ENCODE results near the gene NBEA.

NBEA gene

GRCh38 chr13:35479038-35479492, 537.0 kb downstream of the NBEA start:
- H3K4me3 ChIP-seq = peak overlapping the region in 1 of 7 experiments; percentile 5
- peak overlapping the region in 2 of 21 experiments; percentile 69 to 70 for H3K27ac ChIP-seq

GRCh38 chr13:35479706-35480105, 537.6 kb downstream of the NBEA start:
- no peak overlapping the region for H3K4me3 ChIP-seq
- H3K27ac ChIP-seq = peak overlapping the region in 1 of 21 experiments; percentile 69

- no peak overlapping the region for H3K27ac ChIP-seq
- H3K4me3 ChIP-seq = no peak overlapping the region
Measured at GRCh38 chr13:35480346-35480745, 538.3 kb downstream of the NBEA start.

GRCh38 chr13:35481777-35482176, 539.7 kb downstream of the NBEA start:
- Histone ChIP-seq H3K4me3 (no peak overlapping the region), H3K27ac (peak overlapping the region in 1 of 21 experiments; percentile 30)

- Histone ChIP-seq H3K4me3 (no peak overlapping the region), H3K27ac (no peak overlapping the region)
Measured at GRCh38 chr13:35482527-35482926, 540.5 kb downstream of the NBEA start.

GRCh38 chr13:35483761-35484160, 541.7 kb downstream of the NBEA start:
- H3K4me3 ChIP-seq = no peak overlapping the region
- no peak overlapping the region for H3K27ac ChIP-seq

GRCh38 chr13:35484384-35484783, 542.3 kb downstream of the NBEA start:
- Histone ChIP-seq H3K27ac (no peak overlapping the region), H3K4me3 (no peak overlapping the region)

GRCh38 chr13:35485424-35485823, 543.4 kb downstream of the NBEA start:
- H3K4me3 ChIP-seq = no peak overlapping the region
- H3K27ac ChIP-seq = no peak overlapping the region

GRCh38 chr13:35489050-35489449, 547.0 kb downstream of the NBEA start:
- Histone ChIP-seq H3K27ac (no peak overlapping the region), H3K4me3 (no peak overlapping the region)

GRCh38 chr13:35496006-35496405, 553.9 kb downstream of the NBEA start:
- Histone ChIP-seq H3K4me3 (no peak overlapping the region), H3K27ac (no peak overlapping the region)

GRCh38 chr13:35496761-35497386, 554.8 kb downstream of the NBEA start:
- Histone ChIP-seq H3K4me3 (no peak overlapping the region), H3K27ac (no peak overlapping the region)

- Histone ChIP-seq H3K4me3 (no peak overlapping the region), H3K27ac (no peak overlapping the region)
Measured at GRCh38 chr13:35498231-35498630, 556.2 kb downstream of the NBEA start.

GRCh38 chr13:35499196-35499662, 557.2 kb downstream of the NBEA start:
- H3K4me3 ChIP-seq = no peak overlapping the region

GRCh38 chr13:35499676-35500075, 557.6 kb downstream of the NBEA start:
- no peak overlapping the region for H3K27ac ChIP-seq
- H3K4me3 ChIP-seq = no peak overlapping the region

More at GRCh38 chr13:35499196-35499662, 557.2 kb downstream of the NBEA start:
- no peak overlapping the region for H3K27ac ChIP-seq

GRCh38 chr13:35500144-35500543, 558.1 kb downstream of the NBEA start:
- no peak overlapping the region for H3K27ac ChIP-seq
- H3K4me3 ChIP-seq = no peak overlapping the region

- Histone ChIP-seq H3K4me3 (no peak overlapping the region), H3K27ac (no peak overlapping the region)
Measured at GRCh38 chr13:35501661-35502235, 559.7 kb downstream of the NBEA start.

- Histone ChIP-seq H3K4me3 (no peak overlapping the region), H3K27ac (no peak overlapping the region)
Measured at GRCh38 chr13:35502456-35502855, 560.4 kb downstream of the NBEA start.

GRCh38 chr13:35512271-35512920, 570.3 kb downstream of the NBEA start:
- H3K4me3 ChIP-seq = no peak overlapping the region
- no peak overlapping the region for H3K27ac ChIP-seq

- Histone ChIP-seq H3K4me3 (no peak overlapping the region), H3K27ac (no peak overlapping the region)
Measured at GRCh38 chr13:35514061-35514477, 572.0 kb downstream of the NBEA start.

- no peak overlapping the region for H3K4me3 ChIP-seq
- H3K27ac ChIP-seq = no peak overlapping the region
Measured at GRCh38 chr13:35514801-35515502, 572.9 kb downstream of the NBEA start.
